HFF-Myc (cell line): ENCODE measurements around the gene PLIN3.
A peak's percentile ranks its signal among the peaks of the same experiment; 100 is the strongest.
"Not testable (repeated sequence)": the region's sequence is repeated elsewhere in the genome, so short reads cannot be mapped to it uniquely, and the experiment has no call there.

Experiments used
- DNase-seq: peaks from one replicate; pipeline ENCODE4 v3.0.0-alpha.2; 2011; ENCODE audit warnings: low read depth; ENCODE audit errors: extremely low read depth
- H3K4me3 ChIP-seq: replicated peaks from 2 replicates; pipeline ENCODE4 v1.5.1; 2011; ENCODE audit warnings: low read depth, mild to moderate bottlenecking, control low read depth, low read length
- CTCF ChIP-seq: IDR thresholded peaks from 2 replicates; pipeline ENCODE4 v1.5.1; 2012; ENCODE audit warnings: mild to moderate bottlenecking, low read depth, low read length, control low read depth; ENCODE audit errors: missing control alignments

The PLIN3 gene

GRCh38 chr19:4852484-4852883 lies 15.0 kb downstream of the PLIN3 start:
- no peak for DNase-seq
- H3K4me3 ChIP-seq, result no peak overlapping the region
- no peak for TF ChIP-seq CTCF

DNA sequence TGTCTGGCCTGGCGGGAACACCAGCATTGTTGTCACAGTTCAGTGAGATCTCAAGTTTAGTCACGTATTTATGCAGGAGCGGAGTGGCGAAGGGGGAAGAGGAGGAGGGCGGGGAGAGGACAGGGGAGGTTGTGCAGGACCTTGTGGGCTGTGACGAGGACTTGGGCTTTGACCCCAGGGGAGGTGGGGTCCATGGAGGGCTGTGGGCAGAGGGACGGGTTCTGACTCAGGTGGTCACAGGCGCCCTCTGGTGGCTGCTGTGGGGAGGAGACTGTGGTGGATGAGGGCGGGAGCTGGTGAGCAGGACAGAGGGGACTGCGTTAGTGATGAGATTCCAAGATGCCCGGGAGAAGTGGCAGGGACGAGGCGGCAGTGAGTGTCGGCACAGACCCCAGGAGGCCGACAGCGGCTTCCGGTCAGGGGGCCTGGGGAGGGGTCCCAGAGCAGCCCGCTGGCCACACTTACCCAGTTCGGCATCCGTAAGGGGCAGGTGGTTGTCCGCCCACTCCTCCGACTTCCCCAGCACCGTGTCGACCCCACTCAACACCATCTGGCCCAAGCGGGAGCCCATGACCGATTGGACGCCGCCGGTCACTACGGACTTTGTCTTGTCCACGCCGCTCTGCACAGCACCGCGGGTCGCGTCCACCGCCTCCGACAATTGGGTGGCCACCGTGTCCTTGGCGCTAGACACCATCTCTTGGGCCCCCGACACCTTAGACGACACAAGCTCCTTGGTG lies 15.7 kb downstream of the PLIN3 start:
- TF ChIP-seq CTCF, result peak; percentile 87
- no peak overlapping the region for H3K4me3 ChIP-seq
- no peak for DNase-seq

DNA sequence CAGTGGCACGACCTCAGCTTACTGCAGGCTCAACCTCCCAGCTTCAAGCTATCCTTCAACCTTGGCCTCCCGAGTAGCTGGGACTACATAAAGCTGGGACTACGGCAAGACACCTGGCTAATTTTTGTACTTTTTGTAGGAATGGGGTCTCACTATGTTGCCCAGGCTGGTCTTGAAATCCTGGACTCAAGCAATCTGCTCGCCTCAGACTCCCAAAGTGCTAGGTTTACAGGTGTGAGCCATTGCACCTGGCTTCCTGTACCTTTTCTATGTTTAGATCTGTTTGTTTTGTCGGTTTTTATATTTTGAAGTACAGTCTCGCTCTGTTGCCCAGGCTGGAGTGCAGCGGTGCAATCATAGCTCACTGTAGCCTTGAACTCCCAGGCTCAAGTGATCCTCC lies 18.4 kb downstream of the PLIN3 start:
- no peak for TF ChIP-seq CTCF
- DNase-seq, result no peak

GRCh38 chr19:4847190-4847973 lies 20.1 kb downstream of the PLIN3 start:
- no peak for DNase-seq
- TF ChIP-seq CTCF, result no peak
- no peak overlapping the region for H3K4me3 ChIP-seq

More for the DNA sequence above, 18.4 kb downstream of the PLIN3 start:
- H3K4me3 ChIP-seq, result no peak overlapping the region

- not testable (repeated sequence) for H3K4me3 ChIP-seq, DNase-seq
Observed at GRCh38 chr19:4845975-4846374, 21.5 kb downstream of the PLIN3 start.

DNA sequence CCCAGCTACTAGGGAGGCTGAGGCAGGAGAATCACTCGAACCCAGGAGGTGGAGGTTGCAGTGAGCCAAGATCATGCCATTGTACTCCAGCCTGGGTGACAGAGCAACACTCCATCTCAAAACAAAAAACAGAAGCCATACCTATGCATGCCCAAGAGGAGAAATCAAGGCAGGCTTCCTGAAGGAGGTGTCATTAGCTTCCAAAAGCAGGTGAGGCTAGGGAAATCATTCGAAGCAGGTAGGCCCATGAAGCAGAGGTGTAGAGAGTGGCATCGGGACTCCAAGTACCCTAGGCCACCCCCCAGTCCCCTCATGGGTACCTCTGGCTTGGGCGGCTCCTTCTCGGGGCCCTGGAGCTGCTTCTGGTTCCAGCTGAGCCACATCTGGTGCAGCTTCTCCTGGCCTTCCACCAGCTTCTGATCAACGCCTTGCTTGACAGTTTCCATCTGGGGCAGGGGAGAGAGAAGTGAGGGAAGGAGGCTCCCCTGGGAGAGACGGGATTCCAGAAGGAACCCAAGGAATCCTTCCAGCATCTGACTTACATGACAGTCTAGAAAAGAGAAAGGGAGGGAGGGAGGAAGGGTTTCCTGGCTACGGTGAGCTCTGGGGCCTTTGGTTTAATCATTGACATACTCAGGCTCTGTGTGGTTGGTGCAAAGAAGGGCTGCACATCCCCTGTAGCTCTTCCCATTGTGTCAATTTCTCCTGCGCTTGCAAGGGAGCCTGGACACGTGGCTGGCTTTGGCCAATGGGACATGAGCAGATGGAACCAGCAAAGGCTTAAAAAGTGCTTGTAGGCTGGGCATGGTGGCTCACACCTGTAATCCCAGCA lies 22.9 kb downstream of the PLIN3 start:
- TF ChIP-seq CTCF, result no peak
- H3K4me3 ChIP-seq, result no peak overlapping the region
- DNase-seq, result no peak

- H3K4me3 ChIP-seq, result no peak overlapping the region
- TF ChIP-seq CTCF, result no peak
- no peak for DNase-seq
Observed at GRCh38 chr19:4843647-4843965, 23.9 kb downstream of the PLIN3 start.
